GM12874 (cell line): Measurements from ENCODE around the gene ASB2.

ENCODE experiments used
- CTCF ChIP-seq: IDR thresholded peaks from 2 replicates; pipeline ENCODE4 v1.5.1; 2011; ENCODE audit warnings: low read depth, mild to moderate bottlenecking, control low read depth, low read length, moderate library complexity; ENCODE audit not compliant: insufficient read depth

The ASB2 gene

GRCh38 chr14:93950948-93951634 is 25.3 kb downstream of the ASB2 start:
- no peak for TF ChIP-seq CTCF

- TF ChIP-seq CTCF = no peak
Observed at GRCh38 chr14:93949511-93950075, 26.8 kb downstream of the ASB2 start.

- no peak for TF ChIP-seq CTCF
Observed at GRCh38 chr14:93947282-93947681, 29.1 kb downstream of the ASB2 start.

GRCh38 chr14:93946541-93947090 is 29.8 kb downstream of the ASB2 start:
- no peak for TF ChIP-seq CTCF

- no peak for TF ChIP-seq CTCF
Observed at GRCh38 chr14:93946104-93946503, 30.3 kb downstream of the ASB2 start.

GRCh38 chr14:93945070-93945399 is 31.3 kb downstream of the ASB2 start:
- TF ChIP-seq CTCF = no peak

GRCh38 chr14:93944348-93945069 is 31.9 kb downstream of the ASB2 start:
- TF ChIP-seq CTCF = no peak
